ENCODE data around the gene HAGH. TPM values are rescaled to one million over a fixed set of nuclear protein-coding genes. Genes with fewer than 3 reads are reported as not detected.

Gene HAGH
- total and polyA plus RNA-seq, 9 of the 15 experiments (the other 6 are each of a cell fraction or from before 2014, with no cell fraction given): 0.46 to 35.1 (median 16.8) TPM

DNA sequence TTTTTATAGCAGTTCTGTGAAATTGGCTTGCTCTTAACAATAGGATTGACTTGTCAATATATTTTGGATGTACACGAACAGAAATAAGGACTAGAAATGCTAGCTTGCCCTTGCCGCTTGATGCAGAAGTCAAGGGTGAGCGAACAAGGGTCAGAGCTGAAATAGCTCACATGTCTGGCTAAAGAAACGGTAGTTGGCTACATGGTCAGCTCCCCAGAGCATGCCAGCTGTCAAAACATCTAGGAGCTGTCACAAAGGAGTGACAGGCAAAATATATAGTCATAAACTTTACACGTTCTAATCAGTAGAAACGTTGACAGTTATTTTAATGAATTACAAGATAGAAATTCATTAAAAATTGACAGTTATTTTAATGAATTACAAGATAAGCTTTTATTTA is 48.2 kb upstream of the HAGH start (continued):
- TF ChIP-seq TBP (optimal IDR thresholded peaks at IDR 0.05; ENCODE audit: low read depth, low read length) (no peak), NELFE (IDR thresholded peaks at IDR 0.05; ENCODE audit: insufficient read depth, insufficient read length) (no peak), ARID4B (CRISPR knock-in tag; IDR thresholded peaks at IDR 0.05) (no peak), DEAF1 (CRISPR knock-in tag; IDR thresholded peaks at IDR 0.05) (no peak), ZNF134 (CRISPR knock-in tag; conservative IDR thresholded peaks at IDR 0.05) (no peak), MEIS2 (IDR thresholded peaks at IDR 0.05; ENCODE audit: partially characterized antibody) (peak; percentile 70)

Measured in K562 (cell line).